ENCODE measurements around the gene RTN1.

Gene RTN1

DNA sequence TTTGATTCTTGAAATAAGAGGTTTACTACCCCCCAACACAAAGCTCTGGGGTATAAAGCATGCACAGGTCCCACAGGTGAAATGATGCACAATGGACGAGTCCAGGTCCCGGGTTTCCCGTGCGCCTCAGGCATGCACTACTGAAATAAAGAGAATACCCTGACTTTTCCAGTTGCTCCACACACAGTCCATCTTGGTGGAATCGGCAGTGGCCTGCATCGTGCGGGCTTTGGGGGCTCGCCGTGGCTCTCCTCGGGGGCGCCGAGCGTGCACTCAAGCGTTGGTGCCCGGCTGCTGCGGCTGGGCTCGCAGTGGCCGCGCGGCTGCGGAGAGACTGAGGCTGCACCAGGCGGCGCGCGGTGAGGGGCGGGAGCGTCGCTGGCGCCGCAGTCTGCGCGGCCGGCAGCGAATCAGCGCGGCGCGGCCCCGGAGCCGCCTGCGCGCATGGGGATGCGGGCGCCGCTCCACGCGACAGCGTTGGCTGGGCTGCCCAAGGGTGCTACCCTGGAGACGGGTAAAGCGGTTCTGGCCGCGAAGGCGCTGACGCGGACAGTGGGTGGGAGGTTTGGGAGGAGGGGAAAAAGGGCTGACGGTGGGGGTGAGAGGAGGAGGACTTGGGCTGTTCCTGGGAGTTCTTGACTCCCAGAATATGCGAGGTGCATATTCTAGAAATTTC is 240.2 kb downstream of the RTN1 start:
- Histone ChIP-seq H3K4me1 (ENCODE audit: control insufficient read depth, insufficient read depth, low read length) (no peaks in the 10 kb centered on the region), H3K4me3 (ENCODE audit: low read length) (no peak overlapping the region), H3K27ac (ENCODE audit: low read depth, low read length) (no peak overlapping the region), H3K9ac (ENCODE audit: low read length) (no peak overlapping the region), H3K36me3 (ENCODE audit: control insufficient read depth, insufficient read depth, low read length) (no peaks in the 10 kb centered on the region), H3K27me3 (ENCODE audit: control insufficient read depth, insufficient read depth, low read length) (no peaks in the 10 kb centered on the region)

DNA sequence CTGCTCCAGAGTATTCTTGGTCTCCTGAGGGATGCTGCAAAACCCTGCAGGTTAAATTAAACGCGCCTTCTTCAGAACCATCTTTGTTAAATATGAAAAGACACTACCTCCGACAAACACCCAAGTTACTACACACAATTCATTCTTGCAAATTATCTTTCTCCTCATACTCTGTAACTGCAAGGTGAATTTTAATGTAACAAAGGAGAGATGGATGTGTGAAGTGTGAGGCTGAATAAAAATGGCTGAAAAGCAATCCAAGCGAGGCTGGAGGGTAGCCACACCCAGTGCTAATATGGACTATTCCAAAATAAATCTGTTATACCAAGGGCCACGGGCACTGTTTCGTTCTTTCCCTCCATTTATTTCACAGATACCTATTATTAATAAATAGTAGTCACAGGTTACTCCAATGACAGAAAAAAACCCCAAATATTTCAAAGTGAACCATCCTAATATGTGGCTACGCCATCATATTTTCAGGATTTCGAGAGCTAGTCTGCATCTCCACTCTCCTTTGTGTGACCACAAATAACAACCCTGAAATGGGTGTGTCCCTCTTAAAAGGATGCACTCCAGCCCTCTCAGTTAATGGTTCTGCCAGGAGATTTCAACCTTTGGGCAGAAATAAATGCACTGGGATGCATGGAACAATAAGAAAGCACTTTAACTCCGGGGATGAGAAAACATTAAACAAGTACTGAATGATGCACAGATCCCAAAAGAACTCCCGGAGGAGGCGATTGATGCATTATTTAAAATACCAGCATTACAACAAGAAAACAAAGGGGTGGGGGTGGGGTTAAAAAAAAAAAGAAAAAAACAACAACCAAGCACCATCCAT is 240.9 kb downstream of the RTN1 start:
- H3K4me3 ChIP-seq (ENCODE audit: low read length), result no peak overlapping the region
- no peak overlapping the region for H3K27ac ChIP-seq (ENCODE audit: low read depth, low read length)
- no peak overlapping the region for H3K9ac ChIP-seq (ENCODE audit: low read length)
- H3K4me1 ChIP-seq (ENCODE audit: control insufficient read depth, insufficient read depth, low read length), result no peaks in the 10 kb centered on the region
- H3K36me3 ChIP-seq (ENCODE audit: control insufficient read depth, insufficient read depth, low read length), result no peaks in the 10 kb centered on the region
- H3K27me3 ChIP-seq (ENCODE audit: control insufficient read depth, insufficient read depth, low read length), result no peaks in the 10 kb centered on the region

DNA sequence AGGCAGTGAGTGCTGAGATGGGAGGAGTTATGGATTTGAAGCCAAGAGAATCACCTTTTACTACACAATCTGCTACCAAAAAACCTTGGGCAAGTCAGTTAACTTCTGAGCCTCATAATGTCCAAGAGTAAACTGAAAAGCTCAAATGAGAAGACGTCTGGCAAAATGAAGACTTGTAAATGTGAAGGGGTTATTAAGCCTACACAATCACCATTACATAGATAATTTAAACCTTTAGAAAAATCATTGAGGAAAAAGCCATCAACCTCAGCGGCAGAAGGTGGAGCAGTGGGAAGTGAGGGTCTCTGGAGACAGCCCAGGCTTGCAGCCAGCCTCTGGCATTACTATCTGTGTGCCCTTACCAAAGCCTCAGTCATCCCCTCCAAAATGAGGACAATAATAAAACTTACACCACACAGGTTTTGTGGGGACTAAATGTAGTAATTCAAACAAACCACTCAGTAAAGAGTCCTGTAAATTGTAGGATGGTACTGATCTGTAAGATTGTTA is 243.5 kb downstream of the RTN1 start:
- Histone ChIP-seq H3K9ac (ENCODE audit: low read length) (no peak overlapping the region), H3K4me1 (ENCODE audit: control insufficient read depth, insufficient read depth, low read length) (no peaks in the 10 kb centered on the region), H3K4me3 (ENCODE audit: low read length) (no peak overlapping the region), H3K27ac (ENCODE audit: low read depth, low read length) (no peak overlapping the region), H3K36me3 (ENCODE audit: control insufficient read depth, insufficient read depth, low read length) (no peaks in the 10 kb centered on the region), H3K27me3 (ENCODE audit: control insufficient read depth, insufficient read depth, low read length) (no peaks in the 10 kb centered on the region)

DNA sequence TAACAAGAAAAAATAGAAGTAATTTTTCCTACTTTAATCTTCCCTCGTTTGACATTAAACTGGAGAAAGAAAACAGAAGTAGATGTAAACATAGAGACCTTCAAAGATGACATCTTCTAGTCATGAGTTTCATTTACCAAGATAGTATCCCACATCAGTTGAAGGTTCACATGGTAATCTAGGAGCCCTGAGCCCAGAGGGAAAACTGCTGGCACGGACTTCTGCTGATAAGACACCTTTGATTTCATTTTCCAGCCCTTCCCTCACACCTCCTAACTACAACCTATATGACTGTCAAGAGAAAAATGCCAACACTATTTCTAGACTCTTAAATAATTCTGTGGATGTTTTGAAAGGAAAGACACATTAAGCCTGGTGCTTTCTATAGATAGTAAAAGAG is 247.9 kb downstream of the RTN1 start:
- no peak overlapping the region for H3K9ac ChIP-seq (ENCODE audit: low read length)
- H3K27me3 ChIP-seq (ENCODE audit: control insufficient read depth, insufficient read depth, low read length), result no peaks in the 10 kb centered on the region
- H3K4me1 ChIP-seq (ENCODE audit: control insufficient read depth, insufficient read depth, low read length), result no peaks in the 10 kb centered on the region
- H3K27ac ChIP-seq (ENCODE audit: low read depth, low read length), result no peak overlapping the region
- H3K4me3 ChIP-seq (ENCODE audit: low read length), result no peak overlapping the region
- H3K36me3 ChIP-seq (ENCODE audit: control insufficient read depth, insufficient read depth, low read length), result no peaks in the 10 kb centered on the region

DNA sequence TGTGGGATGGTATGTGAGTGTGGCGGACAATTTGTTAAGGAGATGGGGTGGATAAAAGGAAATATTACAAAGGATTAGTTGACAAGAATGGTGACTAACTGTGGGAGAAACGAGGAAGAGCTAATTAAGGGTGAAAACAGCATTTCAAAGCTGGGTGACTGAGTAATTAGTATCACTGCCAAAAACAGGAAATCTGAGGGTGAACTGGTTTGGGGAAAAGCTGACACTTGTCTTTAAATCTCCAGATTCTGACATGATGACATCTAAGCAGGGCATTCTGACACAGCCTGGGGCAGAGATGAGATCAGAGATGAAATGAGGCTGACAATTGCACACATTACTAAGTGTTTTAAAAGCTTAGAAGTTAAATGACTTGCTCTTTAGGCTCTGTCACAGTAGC is 251.5 kb downstream of the RTN1 start:
- H3K27me3 ChIP-seq (ENCODE audit: control insufficient read depth, insufficient read depth, low read length), result no peaks in the 10 kb centered on the region

DNA sequence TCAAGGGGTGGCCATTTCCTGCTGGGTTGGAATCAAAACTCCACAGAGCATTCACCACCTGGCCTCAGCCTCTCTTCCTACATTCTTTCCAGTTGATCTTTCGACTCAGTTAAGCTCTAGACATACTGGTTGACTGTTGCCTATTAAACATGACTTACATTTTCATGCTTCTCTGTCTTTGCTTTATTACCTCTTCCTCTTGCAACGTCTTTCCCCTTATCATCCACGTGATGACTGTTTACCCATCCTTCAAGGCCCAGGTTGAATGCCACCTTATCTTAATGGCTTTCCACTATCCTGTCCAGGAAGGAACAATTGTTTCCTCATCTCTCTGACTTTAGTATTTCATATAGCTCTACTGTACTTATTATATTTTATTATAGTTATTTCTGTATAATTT is 269.5 kb downstream of the RTN1 start:
- Histone ChIP-seq H3K27me3 (ENCODE audit: control insufficient read depth, insufficient read depth, low read length) (no peaks in the 10 kb centered on the region), H3K9ac (ENCODE audit: low read length) (no peak overlapping the region), H3K4me3 (ENCODE audit: low read length) (no peak overlapping the region), H3K36me3 (ENCODE audit: control insufficient read depth, insufficient read depth, low read length) (no peaks in the 10 kb centered on the region), H3K4me1 (ENCODE audit: control insufficient read depth, insufficient read depth, low read length) (no peaks in the 10 kb centered on the region), H3K27ac (ENCODE audit: low read depth, low read length) (no peak overlapping the region)

More for the DNA sequence above, 251.5 kb downstream of the RTN1 start:
- Histone ChIP-seq H3K4me3 (ENCODE audit: low read length) (no peak overlapping the region), H3K36me3 (ENCODE audit: control insufficient read depth, insufficient read depth, low read length) (no peaks in the 10 kb centered on the region), H3K4me1 (ENCODE audit: control insufficient read depth, insufficient read depth, low read length) (no peaks in the 10 kb centered on the region), H3K27ac (ENCODE audit: low read depth, low read length) (no peak overlapping the region), H3K9ac (ENCODE audit: low read length) (no peak overlapping the region)

DNA sequence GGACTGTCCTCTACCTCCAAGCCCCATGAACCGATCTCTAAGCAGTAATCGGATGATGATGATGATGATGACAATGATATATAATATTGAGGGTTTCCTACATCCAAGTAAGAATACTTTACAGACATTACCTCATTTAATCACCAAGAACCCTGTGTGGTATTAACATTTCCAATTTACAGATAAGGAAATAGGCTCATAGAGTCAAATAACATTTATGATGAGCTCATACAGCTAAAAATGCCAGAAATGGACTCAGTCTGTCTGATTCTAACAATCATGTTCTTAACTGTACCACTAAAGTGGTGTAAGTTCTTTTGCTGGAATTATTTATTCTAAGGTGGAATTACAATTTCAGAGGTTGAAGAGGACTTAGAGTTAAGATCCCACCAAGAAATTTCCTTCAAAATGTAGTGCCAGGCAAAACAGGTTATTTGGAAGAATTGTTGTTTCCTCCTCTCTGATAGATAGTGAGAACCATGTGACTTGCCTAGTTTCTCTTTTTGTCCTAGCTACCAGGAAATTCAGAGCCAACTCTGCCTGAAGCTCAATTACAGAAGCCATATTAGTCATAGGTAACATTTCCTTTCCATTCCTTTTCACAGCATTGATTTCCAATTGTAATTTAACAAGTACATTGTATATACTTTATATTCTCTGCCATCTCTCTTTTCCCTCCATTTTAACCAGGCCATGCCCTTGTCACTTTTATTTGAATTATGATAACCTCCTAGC is 270.2 kb downstream of the RTN1 start:
- Histone ChIP-seq H3K27ac (ENCODE audit: low read depth, low read length) (no peak overlapping the region), H3K27me3 (ENCODE audit: control insufficient read depth, insufficient read depth, low read length) (no peaks in the 10 kb centered on the region), H3K9ac (ENCODE audit: low read length) (no peak overlapping the region), H3K4me1 (ENCODE audit: control insufficient read depth, insufficient read depth, low read length) (no peaks in the 10 kb centered on the region), H3K4me3 (ENCODE audit: low read length) (no peak overlapping the region), H3K36me3 (ENCODE audit: control insufficient read depth, insufficient read depth, low read length) (no peaks in the 10 kb centered on the region)

DNA sequence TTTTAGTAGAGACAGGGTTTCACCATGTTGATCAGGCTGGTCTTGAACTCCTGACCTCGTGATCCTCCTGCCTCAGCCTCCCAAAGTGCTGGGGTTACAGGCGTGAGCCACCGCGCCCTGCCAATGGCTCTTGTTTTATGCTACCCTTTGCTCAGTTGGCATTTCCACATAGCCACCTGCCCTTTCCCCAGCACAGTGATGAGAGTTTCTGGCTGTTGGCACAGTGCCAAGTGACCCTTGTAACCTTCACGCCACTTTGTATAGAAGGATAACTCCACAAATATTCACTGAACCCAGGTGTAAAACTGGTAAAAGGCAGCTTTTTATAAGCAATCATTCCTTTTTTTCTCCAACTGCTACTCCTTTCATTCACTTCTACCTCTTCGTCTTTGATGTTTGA is 275.5 kb downstream of the RTN1 start:
- Histone ChIP-seq H3K36me3 (ENCODE audit: control insufficient read depth, insufficient read depth, low read length) (no peaks in the 10 kb centered on the region), H3K9ac (ENCODE audit: low read length) (no peak overlapping the region), H3K27ac (ENCODE audit: low read depth, low read length) (no peak overlapping the region), H3K27me3 (ENCODE audit: control insufficient read depth, insufficient read depth, low read length) (no peaks in the 10 kb centered on the region), H3K4me1 (ENCODE audit: control insufficient read depth, insufficient read depth, low read length) (no peaks in the 10 kb centered on the region), H3K4me3 (ENCODE audit: low read length) (no peak overlapping the region)

DNA sequence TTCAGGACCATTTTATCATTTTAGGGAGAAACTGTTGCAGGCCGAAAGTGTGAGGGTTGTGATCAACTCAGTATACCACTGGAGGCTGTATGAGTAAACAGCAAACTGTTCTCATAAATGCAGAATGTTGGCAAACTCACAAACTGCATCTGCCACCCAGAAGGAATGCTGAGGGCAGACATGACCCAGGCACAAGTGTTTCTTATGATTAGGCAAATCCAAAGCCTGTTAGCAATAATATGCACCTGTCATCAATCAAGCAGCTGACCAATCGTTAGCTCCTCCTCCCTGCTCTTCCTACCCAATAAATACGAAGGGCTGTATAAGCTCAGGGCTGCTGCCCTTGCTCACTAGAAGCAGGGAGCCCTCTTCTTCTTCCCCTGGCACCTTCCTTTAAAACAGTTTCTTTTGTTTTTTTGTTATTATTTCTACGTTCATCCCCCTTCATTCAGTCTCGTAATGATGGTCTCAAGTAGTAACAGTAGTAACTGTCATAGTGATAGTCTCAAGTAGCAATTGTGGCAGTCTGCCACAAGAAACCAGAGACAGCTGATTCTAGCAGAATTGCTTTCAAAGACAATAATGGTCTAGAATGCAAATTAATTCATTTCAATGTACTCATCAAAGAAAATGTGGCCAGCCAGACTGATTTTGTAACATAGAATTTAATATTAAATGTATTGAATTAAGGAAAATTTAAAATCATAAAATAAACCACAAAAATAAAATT is 278.8 kb downstream of the RTN1 start:
- Histone ChIP-seq H3K27me3 (ENCODE audit: control insufficient read depth, insufficient read depth, low read length) (no peaks in the 10 kb centered on the region), H3K27ac (ENCODE audit: low read depth, low read length) (no peak overlapping the region), H3K9ac (ENCODE audit: low read length) (no peak overlapping the region), H3K4me3 (ENCODE audit: low read length) (no peak overlapping the region), H3K36me3 (ENCODE audit: control insufficient read depth, insufficient read depth, low read length) (no peaks in the 10 kb centered on the region), H3K4me1 (ENCODE audit: control insufficient read depth, insufficient read depth, low read length) (no peaks in the 10 kb centered on the region)

DNA sequence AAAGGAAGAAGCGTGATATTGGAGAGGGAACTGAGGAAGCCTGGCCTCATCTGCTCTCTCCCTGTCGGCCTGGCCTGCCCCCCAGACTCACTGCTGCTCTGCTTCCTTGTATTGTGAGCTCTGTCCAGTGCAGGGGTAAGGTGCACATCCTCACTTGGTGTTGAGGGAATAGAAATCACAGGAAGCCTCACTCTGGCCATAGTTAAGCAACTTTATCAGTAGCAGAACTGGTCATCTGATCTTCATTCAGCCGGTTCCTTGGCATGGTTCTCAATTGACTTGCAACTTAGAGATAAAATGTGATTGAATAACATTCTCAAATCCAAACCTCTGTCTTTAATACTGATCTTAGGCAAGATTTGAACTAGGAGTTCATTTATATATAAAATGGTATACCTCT is 282.5 kb downstream of the RTN1 start:
- Histone ChIP-seq H3K36me3 (ENCODE audit: control insufficient read depth, insufficient read depth, low read length) (no peaks in the 10 kb centered on the region), H3K27me3 (ENCODE audit: control insufficient read depth, insufficient read depth, low read length) (no peaks in the 10 kb centered on the region), H3K4me3 (ENCODE audit: low read length) (no peak overlapping the region), H3K4me1 (ENCODE audit: control insufficient read depth, insufficient read depth, low read length) (no peaks in the 10 kb centered on the region), H3K9ac (ENCODE audit: low read length) (no peak overlapping the region), H3K27ac (ENCODE audit: low read depth, low read length) (no peak overlapping the region)

DNA sequence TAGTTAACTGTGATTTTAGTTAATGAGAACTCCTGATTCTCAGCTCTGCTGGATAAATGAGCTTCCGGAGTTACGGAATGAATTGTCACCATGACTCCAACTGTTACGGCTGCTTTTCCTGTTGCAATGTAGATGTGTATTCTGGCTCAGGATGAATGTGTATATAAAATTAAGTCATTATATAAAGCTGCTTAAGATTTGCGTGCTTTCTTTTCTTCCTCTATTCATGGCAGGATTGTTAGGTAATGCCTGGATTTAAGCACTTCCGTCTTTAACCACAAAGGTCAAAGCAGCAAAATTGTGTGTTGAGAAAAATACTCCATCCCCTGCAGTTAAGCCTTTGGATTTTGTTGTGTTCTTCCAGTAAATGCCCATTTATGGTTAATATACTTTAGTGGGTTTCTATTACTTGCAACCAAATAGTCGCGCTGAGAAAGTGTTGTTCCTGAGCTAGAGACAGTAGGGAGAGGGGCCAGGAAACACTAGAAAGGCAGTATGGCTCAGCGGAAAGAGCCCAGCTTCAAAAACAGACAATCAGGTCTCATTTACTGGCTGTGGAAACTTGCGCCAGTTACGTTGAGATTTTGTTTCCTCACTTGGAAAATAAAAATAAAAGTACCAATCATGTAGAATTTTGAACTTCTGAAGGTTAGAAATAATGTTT is 284.6 kb downstream of the RTN1 start:
- Histone ChIP-seq H3K36me3 (ENCODE audit: control insufficient read depth, insufficient read depth, low read length) (no peaks in the 10 kb centered on the region), H3K4me3 (ENCODE audit: low read length) (no peak overlapping the region), H3K9ac (ENCODE audit: low read length) (no peak overlapping the region), H3K4me1 (ENCODE audit: control insufficient read depth, insufficient read depth, low read length) (no peaks in the 10 kb centered on the region), H3K27ac (ENCODE audit: low read depth, low read length) (no peak overlapping the region), H3K27me3 (ENCODE audit: control insufficient read depth, insufficient read depth, low read length) (no peaks in the 10 kb centered on the region)

Measured in rectal smooth muscle tissue (tissue), 1 donor.